HG03575 (cell line): ENCODE results near the gene TTC33.

Experiments used
- ATAC-seq: cut with Tn5 transposase; IDR thresholded peaks from one replicate; pipeline ENCODE4 v1.9.1; 2021; ENCODE audit not compliant: unreplicated experiment, insufficient number of reproducible peaks, low FRiP score; ENCODE audit errors: extremely low read depth

Gene TTC33

GRCh38 chr5:40631236-40631635 lies 124.5 kb downstream of the TTC33 start:
- no peak for ATAC-seq

DNA sequence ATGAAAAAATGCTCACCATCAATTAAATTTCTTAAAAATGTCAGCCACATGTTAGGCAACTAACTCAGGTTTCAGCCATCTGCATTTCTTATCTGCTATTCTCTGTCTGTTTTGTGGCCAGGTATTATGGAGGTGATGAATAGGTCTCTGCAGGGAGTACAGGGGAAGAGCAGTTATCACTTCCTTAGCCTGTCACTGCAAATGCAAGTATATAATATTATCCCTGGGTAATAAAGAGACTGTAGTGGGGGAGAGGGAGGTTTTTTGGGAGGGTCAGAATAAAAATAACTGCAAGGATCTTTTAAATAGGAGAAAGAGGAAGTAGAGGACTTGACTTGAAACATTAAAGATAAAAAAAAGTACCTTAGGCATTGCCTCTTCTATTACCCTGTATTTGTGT lies 125.6 kb downstream of the TTC33 start:
- no peak for ATAC-seq

- ATAC-seq, result no peak
Measured at GRCh38 chr5:40628407-40628806, 127.4 kb downstream of the TTC33 start.

GRCh38 chr5:40627706-40628105 lies 128.1 kb downstream of the TTC33 start:
- ATAC-seq, result no peak

DNA sequence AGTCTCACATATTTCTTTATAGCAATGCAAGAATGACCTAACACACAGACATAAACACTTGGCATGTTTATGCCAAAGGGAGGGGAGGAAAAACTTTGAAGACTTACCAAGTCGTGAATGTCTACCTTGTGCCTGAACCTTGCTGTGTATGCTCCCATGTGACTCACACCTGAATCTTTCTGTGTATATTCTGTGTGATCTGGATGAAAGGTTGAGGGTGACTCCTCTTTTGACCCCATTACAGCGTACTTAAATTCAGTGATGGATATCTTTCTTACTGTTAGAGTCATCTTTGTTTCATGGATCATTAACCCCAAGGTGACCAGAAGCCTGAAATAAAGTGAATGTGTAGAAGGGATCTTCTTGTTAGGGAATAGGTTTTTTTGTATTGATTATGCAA lies 129.0 kb downstream of the TTC33 start:
- no peak for ATAC-seq

GRCh38 chr5:40623480-40624420 lies 132.0 kb downstream of the TTC33 start:
- no peak for ATAC-seq

DNA sequence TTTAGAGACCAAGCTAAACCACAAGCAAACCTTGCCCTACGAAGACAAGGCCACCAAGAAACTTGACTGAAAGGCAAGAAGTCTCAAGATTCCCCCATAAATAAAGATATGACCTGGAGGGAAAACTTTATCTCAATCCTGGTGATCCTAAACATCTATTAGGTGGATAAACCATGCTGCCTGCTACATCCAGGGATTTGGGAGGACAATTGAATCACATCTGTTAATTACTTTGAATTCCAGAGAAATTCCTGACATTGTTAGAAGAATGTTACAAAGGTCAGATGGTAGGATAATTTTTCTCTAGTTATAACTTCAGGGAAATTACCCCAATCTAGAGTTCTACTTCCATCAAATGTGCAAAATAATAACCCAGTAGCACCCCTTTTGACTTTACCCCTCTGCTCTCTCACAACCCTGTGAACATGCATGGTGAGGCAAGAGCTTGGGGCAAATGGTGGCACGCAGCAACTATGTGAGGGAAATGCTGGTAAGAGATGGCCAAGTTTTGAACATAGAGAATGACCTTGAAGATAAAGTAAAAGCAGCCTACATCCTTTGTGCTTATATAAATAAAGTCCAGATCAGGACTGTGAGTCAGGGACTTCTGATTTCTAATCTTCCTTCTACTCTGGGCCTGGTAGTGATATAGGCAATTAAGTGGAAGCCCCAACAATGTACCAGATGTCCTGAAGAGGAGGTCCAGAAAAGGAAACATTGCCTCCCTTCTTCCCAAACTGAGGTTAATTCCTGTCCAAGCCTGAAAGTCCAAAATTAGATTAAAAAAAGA lies 133.1 kb downstream of the TTC33 start:
- ATAC-seq, result no peak

DNA sequence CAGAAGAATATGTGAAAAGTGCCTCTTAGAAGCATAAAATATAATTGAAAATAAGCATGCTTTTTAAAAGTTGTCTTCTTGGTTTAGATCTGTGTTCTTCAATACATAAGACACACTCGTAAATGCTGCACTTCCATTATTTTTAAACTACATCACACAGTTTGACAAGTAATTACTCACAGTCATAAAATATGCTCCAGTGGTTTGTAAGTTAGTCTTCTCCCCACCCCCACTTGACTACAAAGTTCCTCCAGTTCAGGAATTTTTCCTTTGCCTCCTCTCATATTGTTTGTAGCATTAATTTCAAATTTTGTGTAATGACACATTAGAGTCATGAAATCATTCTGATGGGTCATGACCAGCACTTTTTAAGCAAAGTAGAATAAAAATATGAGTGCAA lies 136.3 kb downstream of the TTC33 start:
- ATAC-seq, result no peak

GRCh38 chr5:40618926-40619325 lies 136.8 kb downstream of the TTC33 start:
- ATAC-seq, result no peak

DNA sequence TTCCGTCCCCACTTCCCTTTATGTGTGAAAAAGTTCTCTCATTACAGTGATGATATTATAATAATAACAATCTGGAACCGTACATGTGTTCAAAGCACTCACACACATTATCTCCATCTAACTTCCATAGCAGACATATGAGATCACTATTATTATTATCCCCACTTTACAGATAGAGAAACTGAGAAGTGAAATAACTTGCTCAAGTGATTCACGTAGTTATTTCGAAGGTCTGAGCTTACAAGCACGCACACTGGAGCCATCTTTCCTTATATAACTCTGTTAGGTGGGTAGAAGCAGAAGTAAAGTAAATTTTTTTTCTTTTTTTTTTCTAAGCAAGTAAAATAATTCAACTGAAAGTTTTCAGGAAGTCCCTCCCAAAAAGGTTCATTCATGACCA lies 139.0 kb downstream of the TTC33 start:
- ATAC-seq, result no peak

GRCh38 chr5:40615586-40616170 lies 140.1 kb downstream of the TTC33 start:
- no peak for ATAC-seq

- no peak for ATAC-seq
Measured at GRCh38 chr5:40614923-40615585, 140.7 kb downstream of the TTC33 start.

DNA sequence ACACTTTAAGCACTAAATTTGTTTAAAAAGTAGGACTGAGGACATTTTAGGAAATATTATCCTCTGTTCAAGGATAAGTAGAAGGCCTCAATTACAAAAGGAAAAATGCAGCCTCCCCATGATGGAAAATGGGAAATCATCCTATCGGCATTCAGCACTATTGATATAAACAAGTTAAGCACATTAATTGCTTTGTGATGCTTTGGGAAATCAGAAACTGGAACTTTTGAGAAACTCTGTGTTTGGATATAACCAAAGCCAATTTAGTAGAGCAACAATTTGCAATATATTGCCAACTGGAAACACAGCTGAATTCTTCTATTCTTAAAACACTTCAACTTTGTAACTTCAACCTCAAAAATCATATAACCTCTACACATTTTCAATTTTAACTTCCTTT lies 141.3 kb downstream of the TTC33 start:
- ATAC-seq, result no peak

- no peak for ATAC-seq
Measured at GRCh38 chr5:40607202-40607601, 148.6 kb downstream of the TTC33 start.

- no peak for ATAC-seq
Measured at GRCh38 chr5:40606077-40606765, 149.5 kb downstream of the TTC33 start.

- no peak for ATAC-seq
Measured at GRCh38 chr5:40605295-40605958, 150.3 kb downstream of the TTC33 start.

GRCh38 chr5:40603378-40603777 lies 152.4 kb downstream of the TTC33 start:
- no peak for ATAC-seq

- no peak for ATAC-seq
Measured at GRCh38 chr5:40601198-40601868, 154.4 kb downstream of the TTC33 start.
